Measurements from ENCODE around the gene MMP15.
"Not testable (repeated sequence)": the region's sequence is repeated elsewhere in the genome, so short reads cannot be mapped to it uniquely, and the experiment has no call there.

The MMP15 gene

GRCh38 chr16:58001781-58002415, 23.7 kb upstream of the MMP15 start:
- Histone ChIP-seq H3K4me3 (ENCODE audit: low read depth, low read length) (peak overlapping the region; percentile 89), H3K27me3 (replicated peaks) (no peaks in the 10 kb centered on the region), H3K36me3 (replicated peaks) (peaks cover 14% of the 10 kb centered on the region), H3K27ac (no peak overlapping the region)
- no peak for TF ChIP-seq CTCF (IDR thresholded peaks at IDR 0.05; ENCODE audit: low read depth, low read length, missing control alignments)
- in situ Hi-C loops (cut with HindIII; ENCODE audit: low pct_ligation_motif_present, low sequenced_read_pairs), result no loop called here
- no peak for DNase-seq

- TF ChIP-seq CTCF (IDR thresholded peaks at IDR 0.05; ENCODE audit: low read depth, low read length, missing control alignments), result no peak
- DNase-seq, result no peak
- Histone ChIP-seq H3K27ac (no peak overlapping the region), H3K4me3 (ENCODE audit: low read depth, low read length) (no peak overlapping the region), H3K36me3 (replicated peaks) (peaks cover 12% of the 10 kb centered on the region), H3K27me3 (replicated peaks) (no peaks in the 10 kb centered on the region)
- in situ Hi-C loops (cut with HindIII; ENCODE audit: low pct_ligation_motif_present, low sequenced_read_pairs), result no loop called here
These were observed 23.1 kb upstream of the MMP15 start for GRCh38 chr16:58002416-58002800.

GRCh38 chr16:58002936-58003335, 22.6 kb upstream of the MMP15 start:
- in situ Hi-C loops (cut with HindIII; ENCODE audit: low pct_ligation_motif_present, low sequenced_read_pairs), result no loop called here
- H3K27me3 ChIP-seq (replicated peaks), result no peaks in the 10 kb centered on the region
- H3K27ac ChIP-seq, result no peak overlapping the region
- peaks cover 10% of the 10 kb centered on the region for H3K36me3 ChIP-seq (replicated peaks)
- no peak for DNase-seq
- H3K4me3 ChIP-seq (ENCODE audit: low read depth, low read length), result no peak overlapping the region
- no peak for TF ChIP-seq CTCF (IDR thresholded peaks at IDR 0.05; ENCODE audit: low read depth, low read length, missing control alignments)

- H3K27ac ChIP-seq; DNase-seq; in situ Hi-C loops (cut with HindIII; ENCODE audit: low pct_ligation_motif_present, low sequenced_read_pairs); H3K27me3 ChIP-seq (replicated peaks); H3K4me3 ChIP-seq (ENCODE audit: low read depth, low read length): not testable (repeated sequence)
- peaks cover 11% of the 10 kb centered on the region for H3K36me3 ChIP-seq (replicated peaks)
These were observed 20.8 kb upstream of the MMP15 start for GRCh38 chr16:58004736-58005135.

- H3K27ac ChIP-seq, result no peak overlapping the region
- no peak for TF ChIP-seq CTCF (IDR thresholded peaks at IDR 0.05; ENCODE audit: low read depth, low read length, missing control alignments)
- H3K27me3 ChIP-seq (replicated peaks), result no peaks in the 10 kb centered on the region
- H3K36me3 ChIP-seq (replicated peaks), result peaks cover 23% of the 10 kb centered on the region
- in situ Hi-C loops (cut with HindIII; ENCODE audit: low pct_ligation_motif_present, low sequenced_read_pairs), result no loop called here
- no peak overlapping the region for H3K4me3 ChIP-seq (ENCODE audit: low read depth, low read length)
- no peak for DNase-seq
These were observed 15.6 kb upstream of the MMP15 start for GRCh38 chr16:58009856-58010416.

- H3K27me3 ChIP-seq (replicated peaks), result no peaks in the 10 kb centered on the region
- H3K27ac ChIP-seq, result no peak overlapping the region
- H3K36me3 ChIP-seq (replicated peaks), result peaks cover 23% of the 10 kb centered on the region
- H3K4me3 ChIP-seq (ENCODE audit: low read depth, low read length), result no peak overlapping the region
- no peak for DNase-seq
- in situ Hi-C loops (cut with HindIII; ENCODE audit: low pct_ligation_motif_present, low sequenced_read_pairs), result no loop called here
- no peak for TF ChIP-seq CTCF (IDR thresholded peaks at IDR 0.05; ENCODE audit: low read depth, low read length, missing control alignments)
These were observed 14.7 kb upstream of the MMP15 start for GRCh38 chr16:58010886-58011285.

Data from brain microvascular endothelial cell (primary cell).